Lower lobe of right lung (tissue), 2 donors: Measurements from ENCODE around the gene NRARP. TPM values are rescaled to one million over a fixed set of nuclear protein-coding genes. Genes with fewer than 3 reads are reported as not detected.
A peak's percentile ranks its signal among the peaks of the same experiment; 100 is the strongest.

Source experiments
- ATAC-seq, 2 donors: fragments of 200-7000 bp; cut with Tn5 transposase; one replicate each; pipeline ENCODE4 v1.9.1; 2020 to 2022; ENCODE audit warnings: mild to moderate bottlenecking in 2 of 2, moderate library complexity in 2 of 2
- DNase-seq: peaks from one replicate; pipeline ENCODE4 v3.0.0-alpha.2; 2020
- H3K27ac ChIP-seq: fragments of 200-600 bp; one replicate; pipeline ENCODE4 v1.8.0; 2022
- H3K27me3 ChIP-seq: fragments of 200-600 bp; one replicate; pipeline ENCODE4 v1.8.0; 2022; ENCODE audit warnings: low read depth
- H3K36me3 ChIP-seq: fragments of 200-600 bp; one replicate; pipeline ENCODE4 v1.8.0; 2022; ENCODE audit warnings: mild to moderate bottlenecking
- H3K4me1 ChIP-seq: fragments of 200-600 bp; one replicate; pipeline ENCODE4 v1.8.0; 2022
- H3K4me3 ChIP-seq: fragments of 200-600 bp; one replicate; pipeline ENCODE4 v1.8.0; 2022; ENCODE audit warnings: mild to moderate bottlenecking
- H3K9me3 ChIP-seq: fragments of 200-600 bp; one replicate; pipeline ENCODE4 v1.8.0; 2022
- intact Hi-C: fragments of 100-400 bp; cut with DNase I; formaldehyde crosslinking; loops from one replicate; pipeline ENCODE4 v1.11.0; 2022
- total RNA-seq: library from RNA; stranded (reverse); fragmentation: NEBNext Ultra II Directional; extraction: Animal tissue kit (Norgen Biotek cat#: 25700); gene quantifications from one replicate; pipeline ENCODE4 v1.2.1, GENCODE V29; 2021
- TF ChIP-seq, protein P1 (sequence below): fragments of 200-600 bp; IDR thresholded peaks from one replicate; pipeline ENCODE4 v1.8.0; 2022; ENCODE audit warnings: antibody characterized with exemption, mild to moderate bottlenecking
- donor health status: DM: no; HTN: yes; CAD: no; lungs with severe emphysema.

Gene NRARP
- total RNA-seq, 1 donor from 2014 or later, result 6.5 TPM

DNA sequence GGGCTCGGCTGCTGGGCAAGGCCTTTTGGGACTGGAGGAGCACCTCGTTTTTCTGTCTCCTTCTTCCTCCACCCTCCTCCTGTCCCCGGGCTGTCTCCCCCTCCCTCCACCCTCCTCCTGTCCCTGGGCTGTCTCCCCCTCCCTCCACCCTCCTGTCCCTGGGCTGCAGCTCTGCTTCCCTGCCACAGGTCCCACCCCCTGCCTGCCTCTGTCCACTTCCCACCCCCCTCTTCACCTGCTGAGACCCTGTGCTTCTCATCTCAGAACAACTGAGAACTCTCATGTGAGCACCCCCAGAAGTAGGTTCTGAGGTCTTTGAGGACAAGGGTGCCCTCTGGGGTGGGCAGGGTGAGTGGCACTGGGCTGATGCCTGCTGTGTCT is 30.4 kb downstream of the NRARP start:
- Histone ChIP-seq H3K4me1 (peaks cover 57% of the 10 kb centered on the region), H3K27me3 (no peaks in the 10 kb centered on the region), H3K4me3 (no peak overlapping the region), H3K27ac (no peak overlapping the region), H3K9me3 (no peaks in the 10 kb centered on the region), H3K36me3 (peaks cover 50% of the 10 kb centered on the region)
- ATAC-seq (no peak), DNase-seq (no peak)
- intact Hi-C loops, result no loop called here
- TF ChIP-seq, protein P1, sequence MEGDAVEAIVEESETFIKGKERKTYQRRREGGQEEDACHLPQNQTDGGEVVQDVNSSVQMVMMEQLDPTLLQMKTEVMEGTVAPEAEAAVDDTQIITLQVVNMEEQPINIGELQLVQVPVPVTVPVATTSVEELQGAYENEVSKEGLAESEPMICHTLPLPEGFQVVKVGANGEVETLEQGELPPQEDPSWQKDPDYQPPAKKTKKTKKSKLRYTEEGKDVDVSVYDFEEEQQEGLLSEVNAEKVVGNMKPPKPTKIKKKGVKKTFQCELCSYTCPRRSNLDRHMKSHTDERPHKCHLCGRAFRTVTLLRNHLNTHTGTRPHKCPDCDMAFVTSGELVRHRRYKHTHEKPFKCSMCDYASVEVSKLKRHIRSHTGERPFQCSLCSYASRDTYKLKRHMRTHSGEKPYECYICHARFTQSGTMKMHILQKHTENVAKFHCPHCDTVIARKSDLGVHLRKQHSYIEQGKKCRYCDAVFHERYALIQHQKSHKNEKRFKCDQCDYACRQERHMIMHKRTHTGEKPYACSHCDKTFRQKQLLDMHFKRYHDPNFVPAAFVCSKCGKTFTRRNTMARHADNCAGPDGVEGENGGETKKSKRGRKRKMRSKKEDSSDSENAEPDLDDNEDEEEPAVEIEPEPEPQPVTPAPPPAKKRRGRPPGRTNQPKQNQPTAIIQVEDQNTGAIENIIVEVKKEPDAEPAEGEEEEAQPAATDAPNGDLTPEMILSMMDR, result no peak

DNA sequence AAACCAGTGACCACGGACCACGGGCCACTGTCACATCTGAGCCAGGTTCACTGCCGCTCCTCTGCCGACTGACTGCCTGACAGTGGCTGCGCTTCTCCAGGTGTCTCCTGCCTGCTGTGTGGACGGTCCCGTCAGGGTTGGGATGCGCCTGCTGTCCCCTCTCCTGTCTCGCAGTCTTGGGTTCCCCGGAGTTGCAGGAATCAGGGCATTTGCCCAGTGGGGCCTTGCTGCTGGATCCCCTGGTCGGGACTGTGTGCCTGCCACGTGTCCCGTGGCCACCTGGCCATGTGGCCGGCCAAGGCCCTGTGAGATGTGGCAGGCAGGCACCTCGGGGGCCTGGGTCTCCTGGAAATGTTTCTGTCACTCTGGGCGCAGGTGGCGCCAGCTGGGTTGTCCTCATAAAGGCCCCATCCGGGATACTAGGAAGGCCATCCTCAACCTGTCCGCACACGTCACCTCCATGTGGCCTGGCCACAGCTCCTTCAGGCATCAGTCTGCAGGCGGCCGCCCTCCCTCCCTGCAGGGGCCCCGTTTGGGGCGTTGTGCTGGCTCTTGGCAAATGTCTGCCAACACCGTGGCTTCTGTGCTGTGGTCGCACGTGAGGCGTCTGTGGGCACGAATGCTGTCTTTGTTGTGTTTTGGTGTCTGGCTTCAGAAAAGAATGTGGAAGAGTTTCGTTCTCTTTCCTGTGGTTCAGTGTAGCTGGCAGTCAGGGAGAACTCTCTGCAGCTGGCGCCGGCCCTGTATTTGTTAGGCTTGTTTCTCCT is 31.0 kb downstream of the NRARP start:
- Histone ChIP-seq H3K36me3 (peaks cover 56% of the 10 kb centered on the region), H3K27me3 (no peaks in the 10 kb centered on the region), H3K4me3 (no peak overlapping the region), H3K9me3 (no peaks in the 10 kb centered on the region), H3K4me1 (peaks cover 52% of the 10 kb centered on the region), H3K27ac (no peak overlapping the region)
- no peak for ATAC-seq
- TF ChIP-seq, protein P1, result no peak
- intact Hi-C loops, result no loop called here
- no peak for DNase-seq

DNA sequence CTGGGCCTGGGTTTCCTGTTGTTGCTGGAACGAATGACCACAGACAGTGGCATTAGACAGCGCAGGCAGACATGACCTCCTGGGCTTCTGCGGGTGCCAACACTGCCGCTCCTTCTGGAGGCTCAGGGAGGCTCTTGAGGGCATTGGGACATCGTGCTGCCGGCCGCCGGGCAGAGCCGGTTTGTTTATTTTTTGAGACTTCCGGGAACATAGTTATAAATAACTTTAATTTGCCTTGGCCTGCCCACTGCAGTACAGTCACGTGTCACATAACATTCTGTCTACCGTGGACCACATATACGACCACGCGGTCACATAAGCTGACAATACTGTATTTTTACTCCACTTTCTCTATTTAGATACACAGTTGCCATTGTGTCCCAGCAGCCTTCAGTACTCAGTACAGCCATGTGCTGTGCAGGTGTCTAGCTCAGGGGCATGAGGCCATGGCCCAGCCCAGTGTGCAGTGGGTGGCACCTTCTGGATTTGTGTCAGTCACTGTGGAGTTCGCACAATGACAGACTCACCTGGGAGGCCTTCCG is 32.8 kb downstream of the NRARP start:
- intact Hi-C loops, result no loop called here
- Histone ChIP-seq H3K36me3 (peaks cover 74% of the 10 kb centered on the region), H3K9me3 (no peaks in the 10 kb centered on the region), H3K27ac (peak overlapping the region; percentile 70), H3K4me3 (peak overlapping the region; percentile 15), H3K4me1 (peaks cover 41% of the 10 kb centered on the region), H3K27me3 (no peaks in the 10 kb centered on the region)
- DNase-seq (peak; percentile 84), ATAC-seq (peak; percentile 81 to 87)
- TF ChIP-seq, protein P1, result no peak

DNA sequence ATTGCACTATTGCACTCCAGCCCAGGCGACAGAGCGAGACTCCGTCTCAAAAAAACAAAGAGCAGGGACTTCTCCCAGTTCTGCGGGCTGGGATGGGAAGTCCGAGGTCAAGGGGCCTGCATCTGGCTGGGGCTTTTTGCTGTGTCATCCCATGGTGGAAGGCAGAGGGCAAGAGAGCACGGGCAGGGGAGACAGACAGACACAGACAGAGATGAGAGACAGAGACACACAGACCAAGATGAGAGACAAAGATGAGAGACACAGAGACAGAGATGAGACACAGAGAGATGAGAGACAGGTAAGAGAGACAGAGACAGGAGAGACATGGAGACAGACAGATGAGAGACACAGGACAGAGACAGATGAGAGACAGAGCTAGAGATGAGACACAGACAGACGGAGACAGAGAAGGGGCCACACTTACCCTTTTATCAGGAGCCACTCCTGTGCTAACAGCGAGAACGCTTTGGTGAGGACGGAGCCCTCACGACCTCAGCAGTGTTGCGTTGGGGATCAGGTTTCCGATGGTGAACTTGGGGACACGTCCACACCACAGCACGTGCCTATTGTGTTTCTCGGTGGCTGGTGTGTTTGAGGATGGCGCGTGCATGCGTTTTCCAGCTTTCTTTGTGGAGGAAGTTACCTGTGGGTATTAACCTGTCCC is 33.4 kb downstream of the NRARP start:
- TF ChIP-seq, protein P1, result no peak
- Histone ChIP-seq H3K4me3 (peak overlapping the region; percentile 15), H3K27ac (peak overlapping the region; percentile 70), H3K4me1 (peaks cover 41% of the 10 kb centered on the region), H3K27me3 (no peaks in the 10 kb centered on the region), H3K36me3 (peaks cover 80% of the 10 kb centered on the region), H3K9me3 (no peaks in the 10 kb centered on the region)
- ATAC-seq, result peak; percentile 3 to 15
- no peak for DNase-seq
- intact Hi-C loops, result no loop called here

DNA sequence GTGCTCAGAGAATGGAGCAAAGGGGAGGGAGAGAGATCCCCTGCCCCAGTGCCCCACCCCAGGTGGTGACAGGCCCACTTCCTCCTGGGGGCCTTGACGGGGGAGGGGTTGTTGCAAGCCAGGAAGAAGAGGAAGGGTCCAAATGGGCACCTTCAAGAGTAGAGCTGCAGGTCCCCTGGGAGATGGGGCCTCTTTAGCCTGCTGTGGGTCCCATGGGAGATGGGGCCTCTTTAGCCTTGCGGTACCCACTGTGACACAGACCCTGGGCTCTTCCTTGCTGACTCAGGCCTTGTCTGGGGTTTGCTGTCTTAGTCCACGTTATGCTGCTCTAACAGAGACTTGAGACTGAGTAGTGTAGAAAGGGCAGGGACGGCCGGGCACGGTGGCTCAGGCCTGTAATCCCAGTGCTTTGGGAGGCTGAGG is 34.1 kb downstream of the NRARP start:
- Histone ChIP-seq H3K4me1 (peaks cover 41% of the 10 kb centered on the region), H3K27ac (peak overlapping the region; percentile 70), H3K36me3 (peaks cover 78% of the 10 kb centered on the region), H3K27me3 (no peaks in the 10 kb centered on the region), H3K9me3 (no peaks in the 10 kb centered on the region), H3K4me3 (no peak overlapping the region)
- no peak for DNase-seq
- intact Hi-C loops, result no loop called here
- TF ChIP-seq, protein P1, result no peak
- ATAC-seq, result no peak
